ENCODE results near the gene IFFO2. TPM values are rescaled to one million over a fixed set of nuclear protein-coding genes. Genes with fewer than 3 reads are reported as not detected.

IFFO2 gene
- total RNA-seq, 4 donors from 2014 or later: 5.0 to 145 (median 13.6) TPM

- H3K36me3 ChIP-seq: no peaks in the 10 kb centered on the region
- intact Hi-C loops (cut with DNase I; ENCODE audit: low total_unique reads) (no loop called here), in situ Hi-C loops (cut with MboI; ENCODE audit: low pct_ligation_motif_present in 1 of 4, low pct_unique_long_range_greater_than_20kb in 1 of 4, low sequenced_read_pairs in 3 of 4) (no loop called here)
- no peak overlapping the region for H3K4me3 ChIP-seq
- H3K27ac ChIP-seq: no peak overlapping the region
- H3K27me3 ChIP-seq: no peaks in the 10 kb centered on the region
- H3K4me1 ChIP-seq: peaks cover 0 to 5% (median 2%) of the 10 kb centered on the region in 4 donors
- DNase-seq: no peak
- TF ChIP-seq POLR2A (IDR thresholded peaks at IDR 0.05) (no peak), EP300 (IDR thresholded peaks at IDR 0.05; ENCODE audit: low read depth) (no peak), CTCF (IDR thresholded peaks at IDR 0.05) (no peak), POLR2AphosphoS5 (IDR thresholded peaks at IDR 0.05) (no peak)
- no peaks in the 10 kb centered on the region for H3K9me3 ChIP-seq
- 84% methylated on average over 6 of the region's 6 CpGs; no CpG with 5 or more reads in 1 of the 2 donors for WGBS, 2 donors (ENCODE audit: low coverage in 1 of 2)
Measured at GRCh38 chr1:18874036-18874435, 82.4 kb downstream of the IFFO2 start.

- no peak for DNase-seq
- Histone ChIP-seq H3K27ac (no peak overlapping the region), H3K36me3 (no peaks in the 10 kb centered on the region), H3K9me3 (no peaks in the 10 kb centered on the region), H3K27me3 (peaks cover 6% of the 10 kb centered on the region), H3K4me1 (peaks cover 0 to 5% (median 2%) of the 10 kb centered on the region in 4 donors), H3K4me3 (no peak overlapping the region)
- in situ Hi-C loops (cut with MboI; ENCODE audit: low pct_ligation_motif_present in 1 of 4, low pct_unique_long_range_greater_than_20kb in 1 of 4, low sequenced_read_pairs in 3 of 4): no loop called here
- intact Hi-C loops (cut with DNase I; ENCODE audit: low total_unique reads): no loop called here
- WGBS, 2 donors (ENCODE audit: low coverage in 1 of 2): 88 to 100% methylated on average over 1 to 8 of the region's 8 CpGs
- TF ChIP-seq EP300 (IDR thresholded peaks at IDR 0.05; ENCODE audit: low read depth) (no peak), POLR2A (IDR thresholded peaks at IDR 0.05) (no peak), POLR2AphosphoS5 (IDR thresholded peaks at IDR 0.05) (no peak), CTCF (IDR thresholded peaks at IDR 0.05) (no peak)
Measured at GRCh38 chr1:18872071-18872611, 84.3 kb downstream of the IFFO2 start.

- intact Hi-C loops (cut with DNase I; ENCODE audit: low total_unique reads): no loop called here
- peaks cover 6% of the 10 kb centered on the region for H3K27me3 ChIP-seq
Measured at GRCh38 chr1:18871401-18872070, 84.9 kb downstream of the IFFO2 start.

More at GRCh38 chr1:18871401-18872070, 84.9 kb downstream of the IFFO2 start:
- peaks cover 0 to 5% (median 2%) of the 10 kb centered on the region in 4 donors for H3K4me1 ChIP-seq
- no peaks in the 10 kb centered on the region for H3K9me3 ChIP-seq
- no peak for TF ChIP-seq POLR2A (IDR thresholded peaks at IDR 0.05)
- no peak for TF ChIP-seq POLR2AphosphoS5 (IDR thresholded peaks at IDR 0.05)
- TF ChIP-seq EP300 (IDR thresholded peaks at IDR 0.05; ENCODE audit: low read depth): no peak
- no peak for TF ChIP-seq CTCF (IDR thresholded peaks at IDR 0.05)
- no peak overlapping the region for H3K27ac ChIP-seq
- H3K4me3 ChIP-seq: no peak overlapping the region
- DNase-seq: no peak
- no peaks in the 10 kb centered on the region for H3K36me3 ChIP-seq
- in situ Hi-C loops (cut with MboI; ENCODE audit: low pct_ligation_motif_present in 1 of 4, low pct_unique_long_range_greater_than_20kb in 1 of 4, low sequenced_read_pairs in 3 of 4): no loop called here
- WGBS, 2 donors (ENCODE audit: low coverage in 1 of 2): 91% methylated on average over 7 of the region's 7 CpGs; no CpG with 5 or more reads in 1 of the 2 donors

Data from transverse colon (tissue), 4 donors.